Measurements from ENCODE around the gene TMEM94. TPM values are rescaled to one million over a fixed set of nuclear protein-coding genes. Genes with fewer than 3 reads are reported as not detected.

Gene TMEM94
- total and polyA plus RNA-seq, 12 donors, result 25.6 to 66.7 (median 41.3) TPM

DNA sequence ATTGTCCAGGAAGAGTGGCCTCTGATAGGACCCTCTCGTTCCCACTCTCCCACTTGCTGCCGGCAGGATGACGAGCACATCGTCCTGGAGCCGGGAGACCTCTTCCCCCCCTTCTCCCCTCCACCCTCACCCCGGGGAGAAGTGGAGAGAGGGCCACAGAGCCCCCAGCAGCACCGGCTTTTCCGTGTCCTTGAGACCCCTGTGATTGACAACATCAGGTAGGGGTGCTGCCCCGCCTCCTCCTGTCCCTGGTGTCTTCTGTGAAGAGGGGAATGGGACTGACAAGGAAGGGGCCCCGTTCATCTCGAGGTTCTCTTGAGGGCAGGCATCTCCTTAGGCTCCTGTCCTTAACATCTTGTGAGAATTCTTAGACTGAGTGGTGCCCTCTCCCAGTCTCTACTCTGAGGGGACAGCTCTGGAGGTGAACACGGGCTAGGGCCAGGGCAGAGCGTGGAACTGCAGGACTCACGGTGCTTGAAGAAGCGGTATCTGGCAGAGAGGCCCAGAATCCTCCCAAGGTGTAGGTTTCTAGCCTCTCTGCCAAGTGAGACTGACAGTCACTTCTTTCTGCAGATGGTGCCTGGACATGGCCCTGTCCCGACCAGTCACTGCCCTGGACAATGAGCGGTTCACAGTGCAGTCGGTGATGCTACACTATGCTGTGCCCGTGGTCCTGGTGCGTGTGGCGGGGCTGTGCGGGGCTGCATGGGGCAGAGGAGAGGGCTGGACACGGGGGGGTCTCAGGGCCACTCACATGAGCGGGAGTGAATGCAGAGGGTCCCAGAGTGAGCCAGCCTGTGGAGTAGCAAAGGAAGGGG is 32.5 kb downstream of the TMEM94 start:
- TF ChIP-seq, protein P1, sequence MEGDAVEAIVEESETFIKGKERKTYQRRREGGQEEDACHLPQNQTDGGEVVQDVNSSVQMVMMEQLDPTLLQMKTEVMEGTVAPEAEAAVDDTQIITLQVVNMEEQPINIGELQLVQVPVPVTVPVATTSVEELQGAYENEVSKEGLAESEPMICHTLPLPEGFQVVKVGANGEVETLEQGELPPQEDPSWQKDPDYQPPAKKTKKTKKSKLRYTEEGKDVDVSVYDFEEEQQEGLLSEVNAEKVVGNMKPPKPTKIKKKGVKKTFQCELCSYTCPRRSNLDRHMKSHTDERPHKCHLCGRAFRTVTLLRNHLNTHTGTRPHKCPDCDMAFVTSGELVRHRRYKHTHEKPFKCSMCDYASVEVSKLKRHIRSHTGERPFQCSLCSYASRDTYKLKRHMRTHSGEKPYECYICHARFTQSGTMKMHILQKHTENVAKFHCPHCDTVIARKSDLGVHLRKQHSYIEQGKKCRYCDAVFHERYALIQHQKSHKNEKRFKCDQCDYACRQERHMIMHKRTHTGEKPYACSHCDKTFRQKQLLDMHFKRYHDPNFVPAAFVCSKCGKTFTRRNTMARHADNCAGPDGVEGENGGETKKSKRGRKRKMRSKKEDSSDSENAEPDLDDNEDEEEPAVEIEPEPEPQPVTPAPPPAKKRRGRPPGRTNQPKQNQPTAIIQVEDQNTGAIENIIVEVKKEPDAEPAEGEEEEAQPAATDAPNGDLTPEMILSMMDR (IDR thresholded peaks at IDR 0.05), result no peak
- Histone ChIP-seq H3K9me3 (no peaks in the 10 kb centered on the region), H3K4me3 (no peak overlapping the region), H3K27ac (peak overlapping the region in 5 of 10 donors; percentile 58 to 82 (median 80)), H3K27me3 (no peaks in the 10 kb centered on the region), H3K36me3 (peaks cover 0 to 55% (median 16%) of the 10 kb centered on the region in 9 donors), H3K4me1 (peaks cover 18 to 65% (median 51%) of the 10 kb centered on the region in 9 donors)
- WGBS, 2 donors, result 86 to 90% methylated on average over 24 of the region's 24 CpGs
- intact Hi-C loops (cut with DNase I), result no loop called here
- ATAC-seq, result no peak
- DNase-seq, result no peak

DNA sequence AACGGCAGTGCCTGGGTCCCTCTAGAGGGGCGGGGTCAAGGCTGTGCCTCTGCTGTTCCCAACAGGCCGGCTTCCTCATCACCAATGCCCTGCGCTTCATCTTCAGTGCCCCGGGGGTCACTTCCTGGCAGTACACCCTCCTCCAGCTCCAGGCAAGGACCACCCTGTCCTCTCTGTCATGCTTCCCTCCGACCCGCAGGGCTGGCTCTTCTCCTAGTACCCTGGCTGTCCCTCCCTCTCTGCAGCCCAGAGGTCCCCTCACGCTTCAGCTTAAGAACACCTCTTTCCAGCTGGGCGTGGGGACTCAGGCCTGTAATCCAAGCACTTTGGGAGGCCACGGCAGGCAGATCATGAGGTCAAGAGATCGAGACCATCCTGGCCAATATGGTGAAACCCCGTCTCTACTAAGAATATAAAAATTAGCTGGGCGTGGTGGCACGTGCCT is 33.1 kb downstream of the TMEM94 start:
- DNase-seq (no peak), ATAC-seq (no peak)
- 79 to 84% methylated on average over 14 of the region's 14 CpGs for WGBS, 2 donors
- no peaks in the 10 kb centered on the region for H3K9me3 ChIP-seq
- TF ChIP-seq, protein P1 (IDR thresholded peaks at IDR 0.05), result no peak
- H3K27ac ChIP-seq, result peak overlapping the region in 7 of 10 donors; percentile 47 to 82 (median 69)
- H3K36me3 ChIP-seq, result peaks cover 0 to 61% (median 21%) of the 10 kb centered on the region in 9 donors
- no peak overlapping the region for H3K4me3 ChIP-seq
- no peaks in the 10 kb centered on the region for H3K27me3 ChIP-seq
- H3K4me1 ChIP-seq, result peaks cover 18 to 65% (median 51%) of the 10 kb centered on the region in 9 donors
- intact Hi-C loops (cut with DNase I), result no loop called here

DNA sequence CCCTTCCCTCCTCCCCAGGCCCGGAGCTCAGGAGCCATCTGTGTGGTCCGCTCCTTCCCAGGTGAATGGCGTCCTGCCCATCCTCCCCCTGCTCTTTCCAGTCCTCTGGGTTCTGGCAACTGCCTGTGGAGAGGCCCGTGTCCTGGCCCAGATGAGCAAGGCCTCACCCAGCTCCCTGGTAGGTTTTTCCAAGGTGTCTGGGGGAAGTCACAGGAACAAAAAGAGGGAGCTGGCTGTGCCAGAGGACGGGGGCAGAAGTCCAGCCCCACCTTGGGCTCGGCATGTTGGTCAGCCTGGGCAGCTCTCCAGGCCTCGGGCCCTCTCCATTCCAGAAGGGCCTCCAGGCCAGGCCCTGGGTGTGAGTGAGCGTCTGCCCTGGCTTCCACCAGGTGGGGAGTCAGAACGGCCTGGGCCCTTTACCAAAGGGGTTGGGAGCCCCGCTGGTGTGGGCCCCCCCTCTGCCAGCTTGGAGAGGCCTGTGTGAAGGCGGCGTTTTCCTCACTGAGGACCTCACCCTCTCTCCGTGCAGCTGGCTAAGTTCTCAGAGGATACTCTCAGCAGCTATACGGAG is 33.8 kb downstream of the TMEM94 start:
- TF ChIP-seq, protein P1 (IDR thresholded peaks at IDR 0.05), result no peak
- Histone ChIP-seq H3K27me3 (no peaks in the 10 kb centered on the region), H3K4me1 (peaks cover 18 to 61% (median 51%) of the 10 kb centered on the region in 9 donors), H3K27ac (peak overlapping the region; percentile 47 to 82 (median 63)), H3K9me3 (no peaks in the 10 kb centered on the region), H3K4me3 (no peak overlapping the region), H3K36me3 (peaks cover 0 to 67% (median 26%) of the 10 kb centered on the region in 9 donors)
- WGBS, 2 donors, result 64 to 71% methylated on average over 14 of the region's 14 CpGs
- intact Hi-C loops (cut with DNase I), result no loop called here
- ATAC-seq (peak in 4 of 8 donors; percentile 1 to 12 (median 6)), DNase-seq (peak in 1 of 2 donors; percentile 19)

DNA sequence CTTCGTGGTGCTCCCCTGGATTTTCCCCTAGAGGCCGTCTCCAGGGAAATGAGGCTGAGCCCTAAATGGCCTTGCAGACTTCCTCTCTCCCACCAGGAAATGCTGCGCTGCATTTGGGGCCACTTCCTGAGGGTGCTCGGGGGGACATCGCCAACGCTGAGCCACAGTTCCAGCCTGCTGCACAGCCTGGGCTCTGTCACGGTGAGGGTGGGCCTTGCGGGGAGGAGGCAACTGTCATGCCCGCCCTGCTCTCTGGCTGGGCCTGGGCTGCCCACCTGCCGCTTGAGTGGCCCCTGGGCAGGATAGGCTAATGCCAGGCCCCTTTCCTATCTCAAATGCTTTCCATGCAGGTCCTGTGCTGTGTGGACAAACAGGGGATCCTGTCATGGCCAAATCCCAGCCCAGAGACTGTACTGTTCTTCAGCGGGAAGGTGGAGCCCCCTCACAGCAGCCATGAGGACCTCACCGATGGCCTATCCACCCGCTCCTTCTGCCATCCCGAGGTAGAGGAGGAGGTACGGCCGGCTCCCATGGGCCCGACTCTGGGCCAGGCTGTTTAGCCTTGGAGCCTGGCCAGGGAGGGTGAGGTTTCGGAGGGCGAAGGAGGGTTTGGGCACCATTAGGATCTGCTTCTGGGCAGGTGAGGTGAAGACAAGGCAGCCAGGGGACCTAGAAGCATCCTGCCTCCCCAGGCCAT is 34.7 kb downstream of the TMEM94 start:
- 82 to 83% methylated on average over 19 of the region's 19 CpGs for WGBS, 2 donors
- H3K4me1 ChIP-seq, result peaks cover 18 to 52% (median 45%) of the 10 kb centered on the region in 9 donors
- intact Hi-C loops (cut with DNase I), result no loop called here
- H3K27me3 ChIP-seq, result no peaks in the 10 kb centered on the region
- H3K9me3 ChIP-seq, result no peaks in the 10 kb centered on the region
- peaks cover 0 to 74% (median 34%) of the 10 kb centered on the region in 9 donors for H3K36me3 ChIP-seq
- peak overlapping the region in 8 of 10 donors; percentile 47 to 82 (median 67) for H3K27ac ChIP-seq
- peak in 4 of 8 donors; percentile 4 to 27 (median 9) for ATAC-seq
- DNase-seq, result no peak
- TF ChIP-seq, protein P1 (IDR thresholded peaks at IDR 0.05), result no peak
- H3K4me3 ChIP-seq, result no peak overlapping the region
